ENCODE data around the gene RREB1.

Gene RREB1

GRCh38 chr6:7165002-7165889, 57.5 kb downstream of the RREB1 start:
- no peak for DNase-seq (ENCODE audit: low read depth)

- DNase-seq (ENCODE audit: low read depth): no peak
Observed at GRCh38 chr6:7165890-7166267, 58.1 kb downstream of the RREB1 start.

DNA sequence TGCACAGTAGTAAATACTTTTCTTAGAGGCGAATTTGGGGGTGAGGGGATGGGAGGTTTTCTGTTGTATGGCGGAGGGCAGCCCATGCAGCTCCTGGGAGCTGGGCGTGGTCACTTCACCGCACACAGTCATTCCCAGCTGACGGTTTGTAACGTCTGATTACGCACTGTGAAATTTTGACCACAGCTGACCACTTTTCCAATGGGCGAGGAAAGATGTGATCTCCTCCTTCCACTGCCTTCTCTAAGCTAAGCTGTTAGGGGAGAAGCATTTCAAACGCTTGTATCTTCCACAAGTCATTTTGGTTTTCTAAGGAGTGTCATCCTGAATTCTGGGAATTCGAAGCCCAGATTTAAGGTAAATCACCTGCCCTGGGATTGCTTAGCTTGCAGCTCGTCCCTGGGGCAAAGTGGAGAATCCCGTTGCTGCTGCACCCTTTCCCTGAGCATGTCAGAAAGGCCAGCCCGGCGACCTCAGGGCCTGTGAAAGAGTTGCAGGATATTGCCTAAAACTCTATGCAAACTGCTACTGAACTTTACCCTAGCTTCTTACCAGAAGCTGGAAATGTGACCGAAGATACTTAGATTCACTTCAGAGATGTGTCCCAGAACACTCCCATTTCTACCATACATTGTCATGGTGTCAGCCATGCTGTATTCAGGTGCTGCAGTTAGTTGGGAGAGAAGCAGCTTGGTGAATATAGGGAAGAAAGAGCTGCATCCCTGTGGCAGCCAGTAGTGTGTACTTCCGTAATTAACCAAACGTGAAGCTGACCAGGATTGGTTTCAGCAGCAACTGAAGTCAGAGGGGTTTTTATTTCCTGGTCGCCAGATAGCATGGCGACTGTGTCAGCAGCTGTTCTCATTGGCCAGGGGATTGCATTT, 58.9 kb downstream of the RREB1 start:
- no peak for DNase-seq (ENCODE audit: low read depth)

DNA sequence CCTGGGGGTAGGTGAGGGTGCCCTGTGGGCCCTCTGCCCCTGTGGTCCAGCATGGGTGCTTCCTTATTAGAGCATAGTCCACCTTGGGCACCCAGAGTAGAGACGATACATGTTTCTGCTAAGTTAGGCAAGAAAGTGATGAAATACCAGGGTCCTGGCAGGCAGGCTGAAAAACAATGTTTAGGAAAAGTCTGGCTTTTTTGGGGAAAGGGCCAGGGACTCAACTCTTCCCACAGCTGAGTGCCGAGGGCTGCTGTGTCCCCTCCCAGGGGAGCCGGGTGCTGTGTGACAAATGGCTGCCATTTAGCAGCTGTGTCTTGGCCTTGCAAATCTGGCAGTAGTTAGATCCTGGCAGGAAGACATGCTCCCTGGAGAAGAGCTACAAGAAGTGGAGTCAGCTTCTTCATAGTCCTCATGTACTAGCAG, 61.5 kb downstream of the RREB1 start:
- DNase-seq (ENCODE audit: low read depth): no peak

- DNase-seq (ENCODE audit: low read depth): no peak
Observed at GRCh38 chr6:7170117-7170732, 62.5 kb downstream of the RREB1 start.

- no peak for DNase-seq (ENCODE audit: low read depth)
Observed at GRCh38 chr6:7171119-7171518, 63.4 kb downstream of the RREB1 start.

DNA sequence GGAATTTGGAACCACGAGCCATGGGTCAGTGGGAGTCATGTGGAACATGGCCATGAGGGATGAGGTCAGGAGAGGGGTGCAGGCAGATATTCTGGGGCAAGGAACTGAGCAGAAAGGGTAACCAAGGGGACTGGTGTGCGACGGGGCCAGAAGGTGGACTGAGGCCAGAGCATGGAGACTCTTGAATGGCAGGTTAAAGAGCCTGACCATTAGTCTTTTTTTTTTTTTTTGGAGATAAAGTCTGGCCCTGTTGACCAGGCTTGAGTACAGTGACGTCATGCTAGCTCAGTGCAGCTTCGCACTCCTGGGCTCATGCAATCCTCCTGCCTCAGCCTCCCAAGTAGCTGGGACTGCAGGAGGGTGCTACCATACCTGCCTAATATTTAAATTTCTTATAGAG, 64.0 kb downstream of the RREB1 start:
- DNase-seq (ENCODE audit: low read depth): no peak

- DNase-seq (ENCODE audit: low read depth): no peak
Observed at GRCh38 chr6:7172649-7173048, 64.9 kb downstream of the RREB1 start.

DNA sequence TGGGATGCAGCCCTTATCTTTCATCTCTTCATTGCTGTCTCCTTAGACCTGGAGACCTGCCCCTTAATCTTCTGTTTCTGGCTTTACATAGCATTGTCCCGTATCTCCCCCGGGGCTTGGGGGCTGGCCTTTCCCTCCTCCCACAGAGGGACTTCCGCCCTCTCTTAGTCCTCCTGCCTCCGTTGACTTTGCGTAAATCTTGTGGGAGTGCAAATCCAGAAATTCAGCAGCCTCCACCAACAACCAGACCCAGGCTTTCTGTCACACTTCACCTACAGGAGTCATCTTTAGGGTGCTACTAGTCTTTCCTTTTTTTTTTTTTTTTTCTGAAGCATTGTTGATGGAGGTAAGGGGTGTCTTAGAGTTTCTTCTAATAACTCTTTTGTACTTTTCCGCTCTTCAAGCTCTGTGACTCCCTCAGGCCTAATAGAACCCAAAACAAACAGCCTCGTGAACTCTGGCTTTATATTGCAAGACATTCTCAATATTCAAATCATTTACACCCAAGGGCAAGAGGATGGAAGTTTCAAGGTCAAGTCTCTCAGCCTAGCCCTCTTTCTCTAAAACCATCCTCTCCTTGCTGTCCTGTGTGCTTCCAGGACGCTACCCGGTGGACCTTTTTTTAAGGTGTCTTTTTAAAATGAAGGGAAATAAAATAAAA, 66.2 kb downstream of the RREB1 start:
- no peak for DNase-seq (ENCODE audit: low read depth)

- DNase-seq (ENCODE audit: low read depth): no peak
Observed at GRCh38 chr6:7175462-7175861, 67.7 kb downstream of the RREB1 start.

DNA sequence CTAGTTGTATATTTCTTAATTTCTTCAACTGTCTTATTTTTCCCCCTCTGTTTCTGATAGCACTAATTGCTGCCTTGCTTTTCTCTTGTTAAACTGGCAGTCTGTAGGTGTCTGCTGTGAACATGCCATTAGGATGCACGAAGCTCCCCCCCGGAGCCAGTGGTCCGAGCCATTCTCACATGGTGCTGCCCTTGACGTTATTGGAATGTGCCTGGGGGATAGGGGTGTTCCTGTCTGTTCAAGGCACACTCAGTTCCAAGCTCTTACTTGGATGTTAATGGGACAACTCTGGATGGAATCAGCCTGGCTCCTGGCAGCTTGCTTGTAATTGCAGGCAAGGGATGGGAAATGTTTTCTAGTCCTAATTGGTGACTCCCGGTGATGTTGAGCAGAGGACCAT, 68.4 kb downstream of the RREB1 start:
- no peak for DNase-seq (ENCODE audit: low read depth)

DNA sequence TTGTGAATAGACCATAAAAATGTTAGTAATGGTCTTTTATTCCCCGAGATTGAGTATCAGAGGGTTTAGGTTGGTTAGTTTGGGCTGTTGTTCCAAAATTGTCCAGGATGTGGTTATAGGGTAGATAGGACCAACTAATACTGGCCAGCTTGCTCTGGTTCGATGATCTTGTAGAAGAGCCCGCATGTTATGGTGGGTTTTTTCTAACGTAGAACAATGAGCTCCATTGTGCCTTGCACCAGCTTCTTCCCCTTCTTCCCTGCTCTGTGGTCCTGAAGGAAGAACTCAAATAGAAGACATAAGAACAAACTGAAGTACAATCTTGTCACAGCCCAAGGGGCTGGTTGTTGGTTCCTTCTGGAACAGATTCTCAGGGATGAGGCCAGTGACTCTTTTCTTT, 70.5 kb downstream of the RREB1 start:
- no peak for DNase-seq (ENCODE audit: low read depth)

DNA sequence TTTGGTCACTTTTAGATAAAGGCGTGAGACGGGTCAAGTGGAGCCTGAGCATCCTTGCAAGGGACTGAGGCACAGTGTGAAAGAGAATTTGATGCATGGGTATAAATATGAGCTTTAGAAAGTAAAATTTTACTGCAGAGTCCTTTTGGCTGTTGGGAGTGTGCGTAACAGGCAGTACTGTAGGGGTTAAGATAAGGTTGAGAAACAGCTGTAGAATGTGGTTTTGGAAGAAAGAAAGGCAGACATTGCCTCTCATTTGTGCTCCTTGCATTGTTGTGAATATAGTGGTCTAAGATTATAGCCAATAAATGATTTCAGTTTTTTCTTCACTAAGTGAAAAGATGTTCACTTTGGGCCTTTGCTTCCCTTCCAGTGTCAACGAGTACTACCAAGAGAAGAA, 73.0 kb downstream of the RREB1 start:
- no peak for DNase-seq (ENCODE audit: low read depth)

GRCh38 chr6:7183707-7184106, 75.9 kb downstream of the RREB1 start:
- DNase-seq (ENCODE audit: low read depth): no peak

- DNase-seq (ENCODE audit: low read depth): no peak
Observed at GRCh38 chr6:7184502-7184901, 76.7 kb downstream of the RREB1 start.

DNA sequence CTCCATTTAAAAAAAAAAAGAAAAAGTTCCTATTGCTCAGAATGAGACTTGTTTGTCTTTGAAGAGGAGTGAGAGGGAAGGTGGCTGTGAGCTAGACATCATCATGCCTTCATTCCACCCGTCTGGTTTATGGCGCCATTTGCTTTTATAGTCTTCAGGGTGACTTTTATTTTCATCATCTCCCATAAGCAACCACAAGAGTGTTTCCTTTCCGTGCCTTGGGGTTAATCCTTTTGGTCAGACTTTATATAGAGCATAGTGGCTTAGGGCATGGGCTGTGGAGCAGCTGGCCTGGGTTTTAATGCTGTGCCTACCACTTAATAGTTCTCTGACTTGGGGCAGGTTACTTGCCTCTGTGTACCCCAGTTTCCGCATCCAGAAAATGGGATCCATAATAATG, 77.8 kb downstream of the RREB1 start:
- no peak for DNase-seq (ENCODE audit: low read depth)

DNA sequence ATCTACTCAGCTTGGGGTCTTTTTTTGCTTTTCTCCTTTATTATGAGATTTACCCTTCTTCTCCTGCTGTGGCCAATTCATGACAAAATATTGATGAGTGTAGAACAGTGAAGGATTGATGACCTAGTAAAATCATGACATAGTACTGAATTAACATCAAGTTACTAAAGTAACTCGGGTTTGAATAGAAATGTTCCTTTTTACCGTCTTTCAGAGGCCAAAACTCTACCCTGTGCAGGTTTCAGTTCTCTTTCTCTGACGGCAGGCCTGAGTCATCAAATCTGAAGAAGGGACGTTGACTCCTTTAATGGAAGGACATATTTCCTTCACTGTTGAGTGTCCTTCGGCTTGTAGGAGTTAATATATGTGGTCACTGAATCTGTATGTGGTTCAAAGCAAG, 80.7 kb downstream of the RREB1 start:
- DNase-seq (ENCODE audit: low read depth): no peak

DNA sequence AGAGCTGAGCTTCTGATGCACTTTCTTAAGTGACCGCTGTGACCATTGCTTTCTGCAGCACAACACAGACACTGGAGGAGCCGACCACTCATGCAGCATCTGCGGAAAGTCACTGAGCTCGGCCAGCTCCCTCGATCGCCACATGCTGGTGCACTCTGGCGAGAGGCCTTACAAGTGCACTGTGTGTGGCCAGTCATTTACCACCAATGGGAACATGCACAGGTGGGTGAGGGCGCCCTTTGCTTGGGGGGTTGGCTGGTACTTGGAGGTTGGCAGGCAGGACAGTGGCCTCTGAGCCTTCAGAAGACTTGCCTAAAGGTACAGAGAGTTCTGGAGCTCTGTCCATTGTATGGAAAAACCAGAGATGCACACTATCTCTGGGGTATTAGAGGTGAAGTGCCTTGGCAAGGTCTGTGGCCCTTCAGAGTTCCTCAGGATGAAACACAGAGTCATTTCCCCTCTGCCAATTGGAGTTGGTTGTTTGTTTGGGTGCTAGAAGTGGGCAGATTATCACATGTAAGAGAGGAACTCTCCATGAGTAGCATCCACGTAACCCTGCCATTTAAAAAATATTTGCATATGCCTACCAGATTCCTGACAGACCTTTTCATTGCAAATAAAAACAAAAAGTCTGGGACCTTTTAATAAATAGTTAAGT, 81.5 kb downstream of the RREB1 start:
- no peak for DNase-seq (ENCODE audit: low read depth)

DNA sequence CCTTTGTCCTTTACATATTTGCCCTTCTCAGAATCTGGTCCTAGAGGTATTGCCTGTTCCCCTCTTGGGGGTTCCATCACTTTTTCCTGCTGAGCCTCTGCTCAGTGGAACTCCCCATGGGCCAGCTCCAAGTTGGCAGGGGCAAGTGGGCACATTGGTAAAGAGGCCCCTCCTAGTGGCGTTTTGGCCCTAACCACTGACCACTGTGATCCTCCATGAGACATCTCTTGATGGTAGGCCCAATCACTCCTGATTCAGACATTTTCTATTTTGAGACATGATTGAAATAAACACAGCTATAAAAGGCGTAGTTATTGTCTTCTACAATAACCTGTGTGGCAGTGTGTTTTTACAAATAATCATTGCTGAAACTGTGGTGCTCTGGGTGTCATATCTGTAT, 83.0 kb downstream of the RREB1 start:
- DNase-seq (ENCODE audit: low read depth): no peak

- DNase-seq (ENCODE audit: low read depth): no peak
Observed at GRCh38 chr6:7193122-7193521, 85.4 kb downstream of the RREB1 start.

GRCh38 chr6:7194657-7195056, 86.9 kb downstream of the RREB1 start:
- DNase-seq (ENCODE audit: low read depth): no peak

Measured in activated T-cell treated with anti-CD3 and anti-CD28 coated beads for 1 hour (primary cell).